BE2C (cell line): ENCODE data around the gene MFAP3L.

ENCODE experiments used
- DNase-seq: peaks from one replicate; pipeline ENCODE4 v3.0.0-alpha.2; 2020
- H3K27me3 ChIP-seq: fragments of 250-450 bp; sonication (Bioruptor Pico); 2 replicates; pipeline ENCODE4 v1.5.1; 2020; ENCODE audit warnings: mild to moderate bottlenecking
- H3K36me3 ChIP-seq: fragments of 250-450 bp; sonication (Bioruptor Pico); 2 replicates; pipeline ENCODE4 v1.5.1; 2020; ENCODE audit warnings: mild to moderate bottlenecking
- H3K4me1 ChIP-seq: fragments of 250-450 bp; sonication (Bioruptor Pico); 2 replicates; pipeline ENCODE4 v1.5.1; 2020
- H3K4me3 ChIP-seq: 2 replicates; pipeline ENCODE4 v1.5.1; 2011; ENCODE audit warnings: low read depth, low read length
- H3K9me3 ChIP-seq: fragments of 250-450 bp; sonication (Bioruptor Pico); 2 replicates; pipeline ENCODE4 v1.5.1; 2020
- TF ChIP-seq, protein P1 (sequence below): IDR thresholded peaks from 2 replicates; pipeline ENCODE4 v1.5.1; 2012; ENCODE audit warnings: mild to moderate bottlenecking, low read depth, low read length

The MFAP3L gene

DNA sequence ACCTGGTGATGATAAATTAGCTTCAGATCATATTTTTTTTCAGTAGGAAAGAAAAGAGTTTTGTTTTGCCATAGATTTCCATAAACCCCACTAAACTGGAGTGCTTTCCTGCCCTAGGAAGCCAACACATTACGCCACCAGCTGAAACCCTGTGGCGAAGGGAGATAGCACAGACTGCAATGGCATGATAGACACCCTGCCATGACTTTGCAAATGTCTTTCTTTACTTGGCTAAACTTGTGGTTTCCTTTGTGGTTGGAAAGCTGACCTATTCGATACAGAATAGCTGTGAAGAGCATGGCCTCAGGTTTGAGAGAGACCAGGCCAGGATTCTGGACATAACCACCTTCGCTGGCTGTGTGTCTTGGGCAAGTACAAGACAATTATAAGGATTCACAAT is 19.1 kb downstream of the MFAP3L start:
- TF ChIP-seq, protein P1, sequence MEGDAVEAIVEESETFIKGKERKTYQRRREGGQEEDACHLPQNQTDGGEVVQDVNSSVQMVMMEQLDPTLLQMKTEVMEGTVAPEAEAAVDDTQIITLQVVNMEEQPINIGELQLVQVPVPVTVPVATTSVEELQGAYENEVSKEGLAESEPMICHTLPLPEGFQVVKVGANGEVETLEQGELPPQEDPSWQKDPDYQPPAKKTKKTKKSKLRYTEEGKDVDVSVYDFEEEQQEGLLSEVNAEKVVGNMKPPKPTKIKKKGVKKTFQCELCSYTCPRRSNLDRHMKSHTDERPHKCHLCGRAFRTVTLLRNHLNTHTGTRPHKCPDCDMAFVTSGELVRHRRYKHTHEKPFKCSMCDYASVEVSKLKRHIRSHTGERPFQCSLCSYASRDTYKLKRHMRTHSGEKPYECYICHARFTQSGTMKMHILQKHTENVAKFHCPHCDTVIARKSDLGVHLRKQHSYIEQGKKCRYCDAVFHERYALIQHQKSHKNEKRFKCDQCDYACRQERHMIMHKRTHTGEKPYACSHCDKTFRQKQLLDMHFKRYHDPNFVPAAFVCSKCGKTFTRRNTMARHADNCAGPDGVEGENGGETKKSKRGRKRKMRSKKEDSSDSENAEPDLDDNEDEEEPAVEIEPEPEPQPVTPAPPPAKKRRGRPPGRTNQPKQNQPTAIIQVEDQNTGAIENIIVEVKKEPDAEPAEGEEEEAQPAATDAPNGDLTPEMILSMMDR = no peak
- Histone ChIP-seq H3K27me3 (no peaks in the 10 kb centered on the region), H3K4me1 (no peaks in the 10 kb centered on the region), H3K9me3 (no peaks in the 10 kb centered on the region), H3K4me3 (no peak overlapping the region), H3K36me3 (no peaks in the 10 kb centered on the region)
- no peak for DNase-seq

DNA sequence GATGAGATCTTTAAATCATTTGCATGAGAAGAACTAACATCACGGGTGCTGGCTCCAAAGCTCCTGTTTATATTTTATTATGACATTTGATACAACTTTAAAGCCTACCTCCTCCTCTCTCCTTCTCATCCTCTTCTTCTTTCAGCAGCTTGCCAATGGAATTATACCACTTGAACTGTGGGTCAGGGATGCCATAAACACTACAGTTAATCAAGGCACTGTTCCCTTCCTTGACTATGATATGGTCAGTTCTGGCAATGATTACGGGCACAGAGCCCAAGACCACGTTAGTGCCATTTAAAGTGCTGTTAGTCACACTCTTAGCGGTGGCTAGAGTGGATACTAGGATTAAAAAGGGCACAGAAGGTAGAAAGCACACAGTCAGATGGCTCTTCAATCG is 20.7 kb downstream of the MFAP3L start:
- H3K9me3 ChIP-seq = no peaks in the 10 kb centered on the region
- no peaks in the 10 kb centered on the region for H3K36me3 ChIP-seq
- H3K4me1 ChIP-seq = no peaks in the 10 kb centered on the region
- H3K4me3 ChIP-seq = no peak overlapping the region
- TF ChIP-seq, protein P1 = no peak
- no peaks in the 10 kb centered on the region for H3K27me3 ChIP-seq
- no peak for DNase-seq

DNA sequence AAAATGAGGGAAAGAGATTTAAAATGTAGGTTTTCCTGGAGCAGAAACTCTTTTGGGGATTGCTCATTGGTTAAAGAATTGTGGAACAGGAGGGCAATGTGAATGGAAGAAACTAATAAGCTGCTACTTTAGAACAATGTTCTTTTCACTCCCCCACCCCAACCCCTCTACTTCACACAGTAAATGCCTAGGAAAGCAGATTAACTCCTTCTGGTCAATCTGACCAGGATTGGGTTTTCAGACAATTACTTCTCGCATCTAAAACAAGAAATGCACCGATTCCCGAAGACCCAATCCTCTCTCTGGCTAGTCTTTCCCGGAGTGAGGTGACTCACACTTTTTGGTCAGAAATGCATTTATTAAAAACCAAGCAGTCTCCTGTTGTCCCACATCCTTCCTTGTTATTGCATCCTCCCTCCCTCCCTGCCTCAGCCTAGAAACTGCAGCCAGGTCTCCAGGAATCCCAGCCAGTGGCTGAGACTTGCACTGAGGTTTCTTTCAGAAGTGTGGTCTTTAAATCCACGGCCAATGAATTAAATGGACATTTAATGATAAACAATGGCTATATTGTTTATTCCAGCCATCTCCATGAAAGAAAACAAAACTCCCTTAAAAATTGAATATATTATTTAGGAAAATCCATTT is 21.4 kb downstream of the MFAP3L start:
- Histone ChIP-seq H3K36me3 (no peaks in the 10 kb centered on the region), H3K9me3 (no peaks in the 10 kb centered on the region), H3K4me3 (no peak overlapping the region), H3K27me3 (no peaks in the 10 kb centered on the region), H3K4me1 (no peaks in the 10 kb centered on the region)
- no peak for DNase-seq
- TF ChIP-seq, protein P1 = no peak

DNA sequence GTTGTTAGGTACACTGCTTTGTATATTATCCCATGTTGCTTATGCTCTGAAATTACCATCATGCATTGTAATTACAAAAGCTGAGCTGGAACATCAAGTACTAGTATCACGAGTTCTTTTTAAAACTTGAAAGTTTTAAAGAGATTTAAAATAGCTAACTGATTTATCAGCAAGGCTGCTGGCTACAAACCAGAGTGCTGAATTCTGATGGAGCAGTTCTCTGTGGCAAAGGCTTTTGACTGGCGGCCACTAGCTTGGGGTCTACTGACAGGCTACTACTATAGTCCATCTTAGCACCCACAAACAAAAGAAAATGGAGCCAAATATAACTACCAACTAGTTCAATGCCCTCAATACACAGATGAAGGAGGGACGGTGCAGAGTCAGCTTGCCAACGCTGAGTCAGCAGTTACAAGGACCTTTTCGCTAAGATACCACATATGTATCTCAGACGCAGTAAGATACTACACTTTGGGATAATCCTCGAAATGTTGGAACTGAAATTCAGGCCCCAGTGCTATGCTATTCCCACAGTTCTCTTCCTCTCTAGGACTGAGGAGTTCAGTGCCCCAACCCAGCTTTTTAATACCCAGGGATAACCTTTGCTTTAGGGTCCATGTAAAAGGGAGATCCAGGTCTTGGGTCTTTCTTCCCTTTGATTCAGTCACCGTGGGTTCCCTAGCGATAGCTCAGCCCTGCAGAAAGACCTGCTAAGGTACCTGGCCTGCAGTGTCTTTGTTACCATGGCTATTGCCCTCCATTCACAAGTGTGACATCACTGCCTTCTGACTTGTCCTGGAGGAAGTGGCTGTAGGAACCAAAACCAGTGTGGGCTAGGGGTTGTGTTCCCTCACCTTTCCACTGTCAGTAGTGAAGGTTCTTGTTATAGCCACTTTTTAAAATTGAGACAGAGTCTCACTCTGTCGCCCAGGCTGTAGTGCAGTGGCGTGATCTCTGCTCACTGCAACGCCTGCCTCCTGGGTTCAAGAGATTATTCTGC is 22.8 kb downstream of the MFAP3L start:
- no peak for DNase-seq
- TF ChIP-seq, protein P1 = no peak
- Histone ChIP-seq H3K36me3 (no peaks in the 10 kb centered on the region), H3K4me1 (no peaks in the 10 kb centered on the region), H3K4me3 (no peak overlapping the region), H3K27me3 (no peaks in the 10 kb centered on the region), H3K9me3 (no peaks in the 10 kb centered on the region)

DNA sequence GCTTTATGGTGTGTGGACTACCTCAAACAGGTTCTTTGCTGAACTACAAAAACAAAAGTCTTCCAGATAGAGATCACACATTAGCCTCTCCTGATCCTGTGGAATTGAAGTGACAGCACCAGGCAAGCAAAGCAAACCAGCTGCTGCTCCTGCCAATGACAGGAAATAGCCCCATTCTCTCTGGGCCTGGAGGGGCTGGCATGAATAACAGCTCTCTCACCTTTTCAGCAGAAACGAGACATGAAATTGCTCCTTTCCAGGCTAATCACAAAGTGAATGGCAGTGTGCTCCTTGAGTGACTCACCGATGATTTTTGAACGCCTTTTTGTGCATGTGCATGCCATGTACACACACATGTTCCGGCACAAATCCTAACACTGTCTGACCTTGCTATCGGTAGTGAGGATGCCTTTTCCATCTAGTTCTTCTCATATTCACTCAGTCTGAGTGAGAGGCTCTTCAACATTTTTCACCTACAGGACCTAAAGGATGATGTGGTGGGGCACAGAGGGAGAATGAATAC is 24.4 kb downstream of the MFAP3L start:
- no peaks in the 10 kb centered on the region for H3K9me3 ChIP-seq
- H3K4me3 ChIP-seq = no peak overlapping the region
- no peaks in the 10 kb centered on the region; the same call in 1 of the 2 replicates for H3K4me1 ChIP-seq
- TF ChIP-seq, protein P1 = no peak
- H3K36me3 ChIP-seq = no peaks in the 10 kb centered on the region
- no peaks in the 10 kb centered on the region for H3K27me3 ChIP-seq
- DNase-seq = peak; percentile 22
